ENCODE results near the gene PTS.

Gene PTS

DNA sequence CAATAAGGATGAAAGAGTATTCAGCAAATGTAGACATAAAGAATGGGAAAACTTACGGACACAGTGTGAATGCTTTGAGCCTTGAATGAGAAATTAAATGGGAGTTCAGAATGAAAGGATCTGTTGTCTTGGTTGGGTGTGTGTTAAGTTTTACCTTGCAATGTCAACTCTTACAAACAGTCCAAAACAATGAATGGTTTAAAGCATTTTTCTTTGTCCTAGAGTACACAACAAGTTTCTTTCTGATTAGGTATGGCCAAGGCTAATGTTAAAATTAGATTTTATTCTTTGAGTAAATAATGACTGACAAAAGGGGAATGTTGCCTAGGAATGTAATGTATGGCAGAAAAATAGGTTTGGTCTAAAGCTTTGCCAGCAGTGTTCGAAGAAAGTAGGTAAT is 2.5 kb downstream of the PTS start:
- H3K36me3 ChIP-seq (replicated peaks) = peaks cover 12% of the 10 kb centered on the region
- H3K4me3 ChIP-seq (ENCODE audit: low read depth, low read length) = no peak overlapping the region
- DNase-seq = no peak
- no peak overlapping the region for H3K27ac ChIP-seq
- no peaks in the 10 kb centered on the region for H3K27me3 ChIP-seq (replicated peaks)
- TF ChIP-seq, protein P1, sequence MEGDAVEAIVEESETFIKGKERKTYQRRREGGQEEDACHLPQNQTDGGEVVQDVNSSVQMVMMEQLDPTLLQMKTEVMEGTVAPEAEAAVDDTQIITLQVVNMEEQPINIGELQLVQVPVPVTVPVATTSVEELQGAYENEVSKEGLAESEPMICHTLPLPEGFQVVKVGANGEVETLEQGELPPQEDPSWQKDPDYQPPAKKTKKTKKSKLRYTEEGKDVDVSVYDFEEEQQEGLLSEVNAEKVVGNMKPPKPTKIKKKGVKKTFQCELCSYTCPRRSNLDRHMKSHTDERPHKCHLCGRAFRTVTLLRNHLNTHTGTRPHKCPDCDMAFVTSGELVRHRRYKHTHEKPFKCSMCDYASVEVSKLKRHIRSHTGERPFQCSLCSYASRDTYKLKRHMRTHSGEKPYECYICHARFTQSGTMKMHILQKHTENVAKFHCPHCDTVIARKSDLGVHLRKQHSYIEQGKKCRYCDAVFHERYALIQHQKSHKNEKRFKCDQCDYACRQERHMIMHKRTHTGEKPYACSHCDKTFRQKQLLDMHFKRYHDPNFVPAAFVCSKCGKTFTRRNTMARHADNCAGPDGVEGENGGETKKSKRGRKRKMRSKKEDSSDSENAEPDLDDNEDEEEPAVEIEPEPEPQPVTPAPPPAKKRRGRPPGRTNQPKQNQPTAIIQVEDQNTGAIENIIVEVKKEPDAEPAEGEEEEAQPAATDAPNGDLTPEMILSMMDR (IDR thresholded peaks at IDR 0.05; ENCODE audit: low read depth, low read length, missing control alignments) = no peak
- in situ Hi-C loops (cut with HindIII; ENCODE audit: low pct_ligation_motif_present, low sequenced_read_pairs) = no loop called here

GRCh38 chr11:112229159-112229558 is 2.9 kb downstream of the PTS start:
- Histone ChIP-seq H3K27ac (peak overlapping the region; percentile 19), H3K4me3 (ENCODE audit: low read depth, low read length) (no peak overlapping the region), H3K27me3 (replicated peaks) (no peaks in the 10 kb centered on the region), H3K36me3 (replicated peaks) (peaks cover 12% of the 10 kb centered on the region)
- in situ Hi-C loops (cut with HindIII; ENCODE audit: low pct_ligation_motif_present, low sequenced_read_pairs) = no loop called here
- no peak for DNase-seq
- TF ChIP-seq, protein P1 (IDR thresholded peaks at IDR 0.05; ENCODE audit: low read depth, low read length, missing control alignments) = no peak

- in situ Hi-C loops (cut with HindIII; ENCODE audit: low pct_ligation_motif_present, low sequenced_read_pairs) = no loop called here
- TF ChIP-seq, protein P1 (IDR thresholded peaks at IDR 0.05; ENCODE audit: low read depth, low read length, missing control alignments) = no peak
- Histone ChIP-seq H3K36me3 (replicated peaks) (peaks cover 12% of the 10 kb centered on the region), H3K4me3 (ENCODE audit: low read depth, low read length) (no peak overlapping the region), H3K27me3 (replicated peaks) (no peaks in the 10 kb centered on the region), H3K27ac (peak overlapping the region; percentile 19)
- peak; percentile 86 for DNase-seq
Observed at GRCh38 chr11:112229746-112230433, 3.7 kb downstream of the PTS start.

DNA sequence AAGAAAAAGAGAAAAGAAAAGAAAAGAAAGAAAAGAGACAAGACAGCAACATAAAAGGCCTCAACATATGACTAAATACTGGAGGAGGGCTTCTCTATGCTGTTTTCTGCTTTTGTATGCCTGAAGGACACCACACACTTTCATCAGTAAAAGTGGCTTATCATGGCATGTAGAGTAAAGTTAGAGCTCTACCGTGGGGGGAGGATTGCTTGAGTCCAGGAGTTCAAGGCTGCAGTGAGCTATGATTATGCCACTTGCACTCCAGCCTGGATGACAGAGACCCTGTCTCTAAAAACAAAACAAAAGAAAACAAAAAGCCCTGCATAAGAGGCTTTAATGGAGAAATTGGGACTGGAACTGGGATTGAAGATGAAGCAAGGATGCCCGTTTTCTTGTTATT is 5.7 kb downstream of the PTS start:
- Histone ChIP-seq H3K36me3 (replicated peaks) (peaks cover 25% of the 10 kb centered on the region), H3K27ac (no peak overlapping the region), H3K4me3 (ENCODE audit: low read depth, low read length) (no peak overlapping the region), H3K27me3 (replicated peaks) (no peaks in the 10 kb centered on the region)
- TF ChIP-seq, protein P1 (IDR thresholded peaks at IDR 0.05; ENCODE audit: low read depth, low read length, missing control alignments) = no peak
- in situ Hi-C loops (cut with HindIII; ENCODE audit: low pct_ligation_motif_present, low sequenced_read_pairs) = no loop called here
- DNase-seq = no peak

DNA sequence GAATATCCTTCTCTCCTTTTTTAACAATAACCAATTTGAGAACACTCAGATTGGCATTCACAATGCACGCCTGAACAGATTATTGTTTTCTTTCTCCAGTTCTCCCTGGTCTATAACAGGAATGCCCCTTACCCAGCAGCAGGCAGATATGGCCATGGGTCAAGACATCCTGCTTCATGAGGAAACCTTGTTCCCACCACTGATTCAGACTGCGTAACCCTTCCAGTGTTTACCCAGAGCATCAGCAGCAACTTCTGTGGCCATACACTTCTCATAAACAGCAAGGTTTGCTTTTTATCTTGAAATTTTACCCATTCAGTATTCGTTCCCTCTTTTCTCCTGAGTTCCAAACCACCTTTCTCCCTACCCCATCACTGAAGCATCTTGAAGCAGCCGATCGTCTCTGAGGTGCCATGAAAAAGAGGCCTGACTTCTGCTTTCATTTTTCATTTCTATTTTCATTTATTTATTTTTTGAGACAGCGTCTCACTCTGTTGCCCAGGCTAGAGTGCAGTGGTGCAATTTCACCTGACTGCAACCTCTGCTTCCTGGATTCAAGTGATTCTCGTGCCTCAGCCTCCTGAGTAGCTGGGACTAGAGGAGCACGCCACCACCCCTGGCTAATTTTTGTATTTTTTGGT is 9.6 kb downstream of the PTS start:
- Histone ChIP-seq H3K36me3 (replicated peaks) (peaks cover 31% of the 10 kb centered on the region), H3K4me3 (ENCODE audit: low read depth, low read length) (no peak overlapping the region)

More for the DNA sequence above, 9.6 kb downstream of the PTS start:
- TF ChIP-seq, protein P1 (IDR thresholded peaks at IDR 0.05; ENCODE audit: low read depth, low read length, missing control alignments) = no peak
- Histone ChIP-seq H3K27me3 (replicated peaks) (no peaks in the 10 kb centered on the region), H3K27ac (no peak overlapping the region)
- in situ Hi-C loops (cut with HindIII; ENCODE audit: low pct_ligation_motif_present, low sequenced_read_pairs) = no loop called here
- no peak for DNase-seq
